ENCODE results near the gene MAGI2.

MAGI2 gene

DNA sequence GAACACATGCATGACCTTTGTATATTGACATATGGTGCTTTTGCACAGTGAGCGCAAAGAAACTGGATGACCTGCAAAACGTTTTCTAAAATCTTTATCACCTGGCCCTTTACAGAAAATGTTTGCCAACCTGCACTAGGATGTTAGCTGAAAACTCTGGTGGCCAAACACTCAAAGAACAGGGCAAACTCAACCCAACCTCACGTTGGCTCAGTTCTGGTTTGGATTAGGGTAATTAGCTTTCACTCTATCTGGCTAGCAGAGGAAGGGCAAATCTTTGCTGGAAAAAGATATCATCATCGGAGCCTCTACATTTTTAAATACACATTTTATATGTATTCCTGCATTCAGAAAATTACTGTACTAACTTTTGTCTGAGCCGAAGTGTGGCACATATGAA lies 966.0 kb downstream of the MAGI2 start:
- no peak for DNase-seq (ENCODE audit: low spot score)

GRCh38 chr7:78479348-78479747 lies 974.1 kb downstream of the MAGI2 start:
- no peak for DNase-seq (ENCODE audit: low spot score)

GRCh38 chr7:78476851-78477405 lies 976.5 kb downstream of the MAGI2 start:
- no peak for DNase-seq (ENCODE audit: low spot score)

DNA sequence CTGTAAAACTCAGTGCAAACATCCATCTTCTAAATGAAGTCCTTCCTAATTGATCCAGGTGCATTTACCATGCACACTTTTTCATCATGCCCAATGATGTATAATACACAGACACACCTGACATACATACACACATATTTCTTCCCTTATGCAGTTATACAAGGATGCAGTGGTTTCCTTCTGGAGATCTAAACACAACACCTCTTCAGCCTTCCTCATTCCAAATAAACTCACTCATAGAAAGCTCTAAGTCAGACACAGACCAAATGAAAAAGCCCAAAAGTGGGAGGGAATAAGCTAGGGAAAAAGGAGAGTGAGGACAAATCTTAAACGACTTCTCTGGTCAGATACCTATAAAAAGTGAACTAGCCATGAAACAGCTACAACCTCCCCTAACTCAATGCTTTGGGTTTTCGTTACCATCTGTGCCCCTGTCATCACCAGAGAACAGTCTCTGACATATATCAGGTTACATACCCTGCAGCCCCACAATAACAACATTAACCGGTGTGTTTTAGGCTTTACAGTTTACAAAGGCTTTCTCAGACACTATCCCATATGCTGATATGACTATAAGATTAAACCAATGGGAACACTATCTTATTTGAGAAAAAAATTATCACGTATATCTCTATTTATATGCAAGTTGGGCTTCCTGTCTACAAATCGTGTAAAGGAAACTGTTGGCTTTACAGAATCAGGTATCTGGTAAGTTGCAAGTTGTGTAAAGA lies 979.7 kb downstream of the MAGI2 start:
- DNase-seq (ENCODE audit: low spot score), result no peak

GRCh38 chr7:78473021-78473420 lies 980.4 kb downstream of the MAGI2 start:
- DNase-seq (ENCODE audit: low spot score), result no peak

GRCh38 chr7:78472519-78472918 lies 980.9 kb downstream of the MAGI2 start:
- DNase-seq (ENCODE audit: low spot score), result no peak

- no peak for DNase-seq (ENCODE audit: low spot score)
Observed at GRCh38 chr7:78465894-78466293, 987.6 kb downstream of the MAGI2 start.

GRCh38 chr7:78463039-78463438 lies 990.4 kb downstream of the MAGI2 start:
- DNase-seq (ENCODE audit: low spot score), result no peak

GRCh38 chr7:78450706-78451105 lies 1002.8 kb downstream of the MAGI2 start:
- no peak for DNase-seq (ENCODE audit: low spot score)

DNA sequence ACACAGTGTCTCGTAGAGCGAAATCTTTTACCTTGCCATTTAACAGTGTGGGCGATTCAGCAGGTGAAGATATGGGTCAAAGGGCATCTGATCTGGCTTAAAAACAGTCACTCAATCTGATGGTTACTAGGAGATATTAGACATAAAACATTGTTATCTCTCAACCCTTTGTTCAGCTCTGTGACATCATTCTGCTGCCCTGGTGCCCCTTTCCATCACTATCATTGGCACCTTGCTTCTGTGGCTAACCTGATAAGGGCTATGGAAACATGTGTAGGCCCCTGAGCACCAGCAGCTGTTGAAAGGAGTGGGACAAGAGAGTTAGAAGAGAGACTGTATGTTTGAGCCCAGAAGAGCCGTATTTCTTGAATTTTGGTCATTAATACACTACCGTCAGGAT lies 1004.6 kb downstream of the MAGI2 start:
- DNase-seq (ENCODE audit: low spot score), result no peak

DNA sequence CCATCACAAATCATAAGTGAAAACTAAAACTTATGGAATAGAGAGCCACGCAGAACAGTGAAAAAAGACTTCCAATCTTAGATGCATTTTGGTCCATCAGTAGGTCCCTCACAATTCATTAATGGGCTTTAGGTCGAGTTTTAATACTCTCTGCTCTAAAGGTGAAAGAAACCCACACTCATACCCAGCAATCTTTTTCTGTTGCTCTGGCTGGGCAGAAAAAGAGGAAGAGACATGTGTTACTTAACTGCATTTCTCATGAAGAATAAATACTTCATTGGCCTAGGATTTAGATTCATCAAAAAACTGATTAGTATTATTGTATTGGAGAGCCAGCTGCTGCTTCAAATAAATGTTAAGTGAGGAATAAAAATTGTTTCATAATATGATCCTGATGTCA lies 1009.2 kb downstream of the MAGI2 start:
- no peak for DNase-seq (ENCODE audit: low spot score)

DNA sequence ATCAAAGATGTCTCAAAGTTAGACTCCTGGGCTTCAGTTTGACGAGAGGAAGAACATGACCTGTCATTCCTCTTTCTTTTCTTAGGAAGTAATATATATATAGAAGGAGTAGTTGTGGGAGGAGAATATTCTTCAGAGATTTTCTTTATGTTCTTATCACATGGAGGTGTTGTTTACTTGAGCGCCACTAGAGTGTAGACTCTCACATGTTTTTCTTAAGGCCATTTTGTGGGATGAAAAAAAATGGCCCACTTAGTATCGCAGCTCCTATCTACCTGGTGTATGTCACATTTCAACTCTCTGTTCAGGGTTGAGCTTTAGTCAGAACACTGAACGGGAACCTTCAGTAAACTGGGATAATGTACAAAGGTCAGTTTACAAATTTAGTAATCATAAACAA lies 1009.7 kb downstream of the MAGI2 start:
- no peak for DNase-seq (ENCODE audit: low spot score)

DNA sequence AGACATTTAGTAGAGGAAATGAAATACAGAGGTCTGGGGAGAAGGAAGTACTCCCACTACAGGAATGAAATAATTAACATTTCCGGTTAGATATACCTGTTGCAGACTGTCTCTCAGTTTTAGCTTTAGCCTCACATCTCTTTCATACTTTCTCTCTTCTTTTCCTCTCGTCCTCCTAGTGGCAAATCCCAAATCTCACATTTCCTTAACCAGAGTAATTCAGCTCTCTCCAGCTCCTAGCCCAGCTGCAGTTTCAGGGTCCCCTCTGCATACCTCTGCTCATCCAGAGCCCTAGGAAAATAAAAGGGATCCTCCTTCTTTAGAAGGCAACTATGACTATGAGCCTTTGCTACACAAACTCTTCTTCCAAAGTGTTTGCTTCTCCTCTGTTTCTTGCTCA lies 1011.7 kb downstream of the MAGI2 start:
- DNase-seq (ENCODE audit: low spot score), result no peak

- DNase-seq (ENCODE audit: low spot score), result no peak
Observed at GRCh38 chr7:78438433-78438832, 1015.0 kb downstream of the MAGI2 start.

DNA sequence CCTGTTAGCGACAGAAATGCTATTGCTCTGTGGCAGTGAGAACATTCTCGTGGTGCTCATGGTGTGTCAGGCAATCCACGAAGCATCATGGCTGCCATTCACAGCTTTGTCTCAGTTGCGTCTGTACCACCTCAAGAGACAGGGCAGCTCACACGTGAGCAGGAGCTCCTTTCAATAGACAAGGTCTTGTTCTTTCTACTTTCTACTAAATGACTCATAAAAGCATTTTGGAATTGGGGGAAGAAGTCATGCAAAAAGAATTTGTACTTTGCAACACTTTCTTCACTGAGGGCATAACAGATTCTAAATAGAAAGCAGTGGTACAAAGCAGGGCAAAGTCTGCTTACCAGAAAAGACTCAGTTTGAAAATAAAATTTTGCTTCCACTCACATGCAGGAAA lies 1016.3 kb downstream of the MAGI2 start:
- DNase-seq (ENCODE audit: low spot score), result no peak

DNA sequence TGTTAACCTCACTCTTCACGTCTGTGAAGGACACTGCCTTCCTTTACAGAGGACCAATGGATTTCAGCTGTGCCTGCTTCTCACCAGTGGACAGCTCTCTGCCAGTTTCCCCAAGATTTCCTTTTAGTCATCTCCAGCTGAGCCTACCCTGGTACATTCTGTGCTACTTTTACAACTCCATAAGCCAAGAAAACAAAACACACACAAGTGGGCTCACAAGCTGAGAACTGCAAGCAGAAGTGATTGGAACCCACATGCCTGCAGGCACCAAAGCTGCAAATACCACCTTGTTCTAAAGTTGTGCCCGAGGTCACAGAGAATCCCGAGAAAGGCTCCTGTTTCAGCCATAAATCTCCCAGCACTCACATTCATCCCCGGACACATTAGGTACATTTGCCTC lies 1018.1 kb downstream of the MAGI2 start:
- DNase-seq (ENCODE audit: low spot score), result peak; percentile 66

DNA sequence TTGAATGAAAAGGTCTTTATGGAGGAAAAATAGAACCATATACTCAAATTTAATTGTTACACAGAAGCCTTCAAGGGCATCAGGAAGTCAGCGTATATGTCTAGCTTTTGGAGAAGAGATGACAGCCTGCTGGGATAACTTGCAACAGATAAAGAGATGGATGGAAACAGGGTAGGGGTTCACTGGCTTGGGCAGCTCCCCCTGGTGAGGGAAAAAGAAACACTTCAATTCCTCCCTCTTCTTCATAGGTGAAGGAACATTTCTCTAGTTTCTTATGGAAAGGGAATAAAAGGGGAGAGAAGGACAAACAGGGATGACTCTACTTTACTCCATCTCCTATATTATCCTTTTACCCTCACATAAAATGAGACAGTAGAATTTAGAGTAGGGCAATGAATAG lies 1019.2 kb downstream of the MAGI2 start:
- no peak for DNase-seq (ENCODE audit: low spot score)

- no peak for DNase-seq (ENCODE audit: low spot score)
Observed at GRCh38 chr7:78433421-78433820, 1020.0 kb downstream of the MAGI2 start.

- no peak for DNase-seq (ENCODE audit: low spot score)
Observed at GRCh38 chr7:78429878-78430277, 1023.6 kb downstream of the MAGI2 start.

DNA sequence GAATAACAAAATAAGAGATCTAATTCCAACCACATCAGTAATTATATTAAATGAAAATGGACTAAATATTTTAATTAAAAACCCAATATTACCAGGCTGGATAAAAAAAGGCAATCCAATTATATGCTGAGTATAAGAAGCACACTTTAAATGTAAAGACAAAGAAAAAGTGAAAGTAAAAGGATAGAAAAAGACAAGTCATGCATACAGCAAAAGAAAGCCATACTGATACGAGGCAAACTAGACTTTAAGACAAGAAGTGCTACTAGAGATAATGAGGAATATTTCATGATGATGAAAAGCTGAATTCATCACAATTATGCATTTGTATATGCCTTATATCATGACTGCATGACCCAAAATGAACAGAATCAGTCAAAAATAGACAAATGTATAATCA lies 1026.3 kb downstream of the MAGI2 start:
- no peak for DNase-seq (ENCODE audit: low spot score)

- peak; percentile 72 for DNase-seq (ENCODE audit: low spot score)
Observed at GRCh38 chr7:78420001-78420400, 1033.5 kb downstream of the MAGI2 start.

DNA sequence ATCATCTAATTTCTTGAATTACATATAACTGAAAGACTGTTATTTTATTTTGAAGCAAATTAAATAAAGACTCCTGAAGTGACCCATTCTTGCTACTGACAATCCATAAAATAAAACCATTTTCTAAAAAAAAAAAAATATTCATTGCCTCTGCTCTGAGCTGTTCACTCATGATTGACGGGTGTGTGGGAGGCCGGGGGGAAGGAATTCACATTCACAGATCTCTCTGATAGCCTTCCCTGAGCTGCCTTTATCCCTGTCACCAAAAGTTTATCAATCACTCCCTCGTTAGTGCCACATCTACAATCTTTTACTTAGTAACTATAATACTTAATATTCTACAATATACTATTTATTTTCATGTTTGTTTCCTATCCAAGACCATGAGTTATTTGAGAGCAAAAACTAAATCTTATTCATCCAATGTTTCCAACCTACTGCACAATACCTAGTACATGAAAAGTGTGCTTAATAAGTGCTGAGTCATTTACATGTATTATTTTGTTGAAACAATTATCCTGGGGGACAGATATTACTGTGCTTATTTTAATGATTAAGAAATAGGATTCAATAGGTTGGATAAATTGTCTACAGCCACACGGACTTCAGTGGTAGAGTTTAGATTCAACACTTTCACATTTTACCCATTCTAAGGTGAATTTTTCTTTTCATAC lies 1036.2 kb downstream of the MAGI2 start:
- DNase-seq (ENCODE audit: low spot score), result no peak

GRCh38 chr7:78413568-78413967 lies 1039.9 kb downstream of the MAGI2 start:
- DNase-seq (ENCODE audit: low spot score), result no peak

Measured in Ammon's horn (tissue), 1 donor.